H1 (cell line): ENCODE measurements around the gene CCNY. TPM values are rescaled to one million over a fixed set of nuclear protein-coding genes. Genes with fewer than 3 reads are reported as not detected.

Experiments
- CTCF ChIA-PET: fragments of 300-600 bp; sonication (Branson Sonifier 250); formaldehyde crosslinking; loops from one replicate; lab custom pipeline; 2021; ENCODE audit not compliant: partially characterized antibody; lab: Charles Lee
- POLR2A ChIA-PET: fragments of 300-600 bp; sonication (Branson Sonifier 250); formaldehyde crosslinking; loops from one replicate; lab custom pipeline; 2021; ENCODE audit warnings: inconsistent platforms; ENCODE audit not compliant: partially characterized antibody; lab: Charles Lee
- DNase-seq, 2 experiments: peaks; one replicate each; pipeline versions ENCODE4 v3.0.0 to v3.0.0-alpha.2; 2010 to 2022; ENCODE audit warnings: low spot score in 2 of 2, low read depth in 1 of 2, mixed read lengths in 1 of 2
- FAIRE-seq: peaks from 2 replicates; lab custom pipeline; 2011; peaks lifted over from hg19 to GRCh38; lab: Jason Lieb, UNC
- H2AFZ ChIP-seq: 2 replicates; pipeline ENCODE4 v1.8.1; 2012; ENCODE audit warnings: low read length, inconsistent platforms
- H2AK5ac ChIP-seq: 2 replicates; pipeline ENCODE4 v1.6.1; 2013; ENCODE audit warnings: low read depth, low read length
- H2BK120ac ChIP-seq: replicated peaks from 2 replicates; pipeline ENCODE3; 2013; ENCODE audit warnings: low read depth, low read length, inconsistent platforms
- H2BK12ac ChIP-seq: 2 replicates; pipeline ENCODE4 v1.6.1; 2013; ENCODE audit warnings: low read depth, low read length
- H2BK15ac ChIP-seq: 2 replicates; pipeline ENCODE4 v1.6.1; 2013; ENCODE audit warnings: low read length
- H2BK20ac ChIP-seq: 2 replicates; pipeline ENCODE4 v1.6.1; 2013; ENCODE audit warnings: low read length
- H2BK5ac ChIP-seq: 2 replicates; pipeline ENCODE4 v1.6.1; 2013; ENCODE audit warnings: low read depth, low read length
- H3K14ac ChIP-seq: 2 replicates; pipeline ENCODE4 v1.6.1; 2013; ENCODE audit warnings: inconsistent platforms; ENCODE audit not compliant: insufficient read length
- H3K18ac ChIP-seq: 2 replicates; pipeline ENCODE4 v1.6.1; 2013; ENCODE audit warnings: low read length; ENCODE audit errors: extremely low read depth
- H3K23ac ChIP-seq: 2 replicates; pipeline ENCODE4 v1.6.1; 2013; ENCODE audit warnings: inconsistent platforms; ENCODE audit not compliant: insufficient read length
- H3K23me2 ChIP-seq: 2 replicates; pipeline ENCODE4 v1.6.1; 2013; ENCODE audit warnings: low read depth, low read length
- H3K27ac ChIP-seq: 2 replicates; pipeline ENCODE4 v1.6.1; 2011; ENCODE audit warnings: low read depth, low read length, inconsistent platforms
- H3K27me3 ChIP-seq, 4 experiments: replicated peaks in 1 of 4; 1 replicate in 1 of 4; 2 replicates in 3 of 4; pipeline versions ENCODE4 v1.6.1 to v1.8.1; 2011 to 2013; ENCODE audit warnings: low read length in 3 of 4, mild to moderate bottlenecking in 3 of 4, inconsistent platforms in 2 of 4, mixed read lengths in 2 of 4, moderate library complexity in 1 of 4; ENCODE audit not compliant: control insufficient read depth in 3 of 4, insufficient read depth in 3 of 4; ENCODE audit errors: extremely low read depth in 1 of 4
- H3K36me3 ChIP-seq, 4 experiments: 2 replicates each; pipeline versions ENCODE4 v1.6.1 to v1.8.1; 2011 to 2013; ENCODE audit warnings: mild to moderate bottlenecking in 4 of 4, low read length in 3 of 4, moderate library complexity in 2 of 4, control low read depth in 1 of 4, inconsistent platforms in 1 of 4; ENCODE audit not compliant: insufficient read depth in 4 of 4, control insufficient read depth in 2 of 4
- H3K4ac ChIP-seq: replicated peaks from 2 replicates; pipeline ENCODE3; 2013; ENCODE audit warnings: low read length, low read depth, mixed read lengths, inconsistent platforms; ENCODE audit not compliant: insufficient read length
- H3K4me1 ChIP-seq, 4 experiments: replicated peaks in 1 of 4; 1 replicate in 1 of 4; 2 replicates in 3 of 4; pipeline versions ENCODE4 v1.6.1 to v1.8.1; 2011 to 2013; ENCODE audit warnings: low read length in 3 of 4, inconsistent platforms in 2 of 4, mixed read lengths in 1 of 4; ENCODE audit not compliant: insufficient read depth in 4 of 4, control insufficient read depth in 3 of 4
- H3K4me2 ChIP-seq, 2 experiments: 2 replicates each; pipeline versions ENCODE4 v1.6.1 to v1.8.1; 2011 to 2013; ENCODE audit warnings: low read depth in 2 of 2, low read length in 2 of 2, control low read depth in 1 of 2, inconsistent platforms in 1 of 2, mild to moderate bottlenecking in 1 of 2; ENCODE audit not compliant: insufficient read depth in 1 of 2
- H3K4me3 ChIP-seq, 4 experiments: fragments of 200-600, 300-600 bp in 1 of 4; sonication (generic), shearing (Covaris generic), sonication (Bioruptor Twin) in 1 of 4; 2 replicates each; pipeline versions ENCODE4 v1.5.1 to v1.8.1; 2011 to 2016; ENCODE audit warnings: low read length in 4 of 4, low read depth in 3 of 4, control low read depth in 2 of 4, inconsistent platforms in 2 of 4, mild to moderate bottlenecking in 2 of 4, mixed read lengths in 1 of 4, moderate library complexity in 1 of 4; ENCODE audit not compliant: insufficient read depth in 2 of 4; ENCODE audit errors: extremely low read depth in 1 of 4
- H3K56ac ChIP-seq: replicated peaks from 2 replicates; pipeline ENCODE3; 2013; ENCODE audit warnings: low read depth, mild to moderate bottlenecking, mixed read lengths, low read length, inconsistent platforms; ENCODE audit not compliant: insufficient read length
- H3K79me1 ChIP-seq: 2 replicates; pipeline ENCODE4 v1.6.1; 2013; ENCODE audit warnings: low read depth, low read length, control low read depth
- H3K79me2 ChIP-seq, 2 experiments: 2 replicates each; pipeline versions ENCODE4 v1.6.1 to v1.8.1; 2012 to 2013; ENCODE audit warnings: low read length in 2 of 2, mild to moderate bottlenecking in 2 of 2, inconsistent platforms in 1 of 2; ENCODE audit not compliant: insufficient read depth in 2 of 2, control insufficient read depth in 1 of 2
- H3K9ac ChIP-seq, 4 experiments: replicated peaks in 1 of 4; 1 replicate in 1 of 4; 2 replicates in 3 of 4; pipeline versions ENCODE4 v1.6.1 to v1.8.1; 2011 to 2013; ENCODE audit warnings: low read depth in 3 of 4, low read length in 3 of 4, control low read depth in 2 of 4, mild to moderate bottlenecking in 2 of 4, moderate library complexity in 2 of 4, inconsistent platforms in 1 of 4; ENCODE audit errors: extremely low read depth in 1 of 4
- H3K9me3 ChIP-seq, 2 experiments: 2 replicates each; pipeline versions ENCODE4 v1.6.1 to v1.8.1; 2012 to 2013; ENCODE audit warnings: mild to moderate bottlenecking in 2 of 2, moderate library complexity in 2 of 2, control low read depth in 1 of 2, inconsistent platforms in 1 of 2, low read depth in 1 of 2, low read length in 1 of 2, mixed read lengths in 1 of 2; ENCODE audit not compliant: insufficient read depth in 2 of 2
- H4K20me1 ChIP-seq, 2 experiments: replicated peaks in 1 of 2; 2 replicates each; pipeline versions ENCODE3 to v1.8.1; 2011 to 2013; ENCODE audit warnings: inconsistent platforms in 2 of 2, low read length in 2 of 2, mild to moderate bottlenecking in 1 of 2; ENCODE audit not compliant: insufficient read depth in 2 of 2, control insufficient read depth in 1 of 2
- H4K5ac ChIP-seq: 2 replicates; pipeline ENCODE4 v1.6.1; 2013; ENCODE audit warnings: low read length, low read depth, mixed read lengths, inconsistent platforms; ENCODE audit not compliant: insufficient read length
- H4K8ac ChIP-seq: 2 replicates; pipeline ENCODE4 v1.8.0; 2013; ENCODE audit warnings: mild to moderate bottlenecking, moderate library complexity, low read length, inconsistent platforms; ENCODE audit not compliant: insufficient read depth; ENCODE audit errors: extremely low read depth
- H4K91ac ChIP-seq: replicated peaks from 2 replicates; pipeline ENCODE3; 2013; ENCODE audit warnings: low read length, mixed read lengths, inconsistent platforms; ENCODE audit not compliant: insufficient read length
- ASH2L ChIP-seq: fragments of 200-600, 300-600 bp; sonication (generic); IDR thresholded peaks from one replicate; pipeline ENCODE4 v1.7.1; 2017; ENCODE audit warnings: low read length
- ATF3 ChIP-seq: IDR thresholded peaks from 2 replicates; pipeline ENCODE4 v1.6.1; 2011; ENCODE audit warnings: low read depth, mild to moderate bottlenecking, low read length; ENCODE audit not compliant: insufficient read depth
- CBX8 ChIP-seq: fragments of 300-800, 300-1000 bp; sonication (generic); IDR thresholded peaks from 2 replicates; pipeline ENCODE4 v1.7.1; 2016; ENCODE audit warnings: low read depth, low read length, borderline replicate concordance
- GABPA ChIP-seq: IDR thresholded peaks from 2 replicates; pipeline ENCODE4 v1.6.1; 2011; ENCODE audit warnings: mild to moderate bottlenecking, low read length, moderate library complexity, borderline replicate concordance; ENCODE audit not compliant: insufficient read depth
- JUND ChIP-seq: IDR thresholded peaks from 2 replicates; pipeline ENCODE4 v1.6.1; 2011; ENCODE audit warnings: mild to moderate bottlenecking, improper control_type of control experiment, low read length
- NANOG ChIP-seq: IDR thresholded peaks from 2 replicates; pipeline ENCODE4 v1.6.1; 2011; ENCODE audit warnings: low read length, low read depth, mild to moderate bottlenecking, inconsistent platforms; ENCODE audit not compliant: insufficient read depth, poor library complexity, severe bottlenecking
- RNF2 ChIP-seq: fragments of 200-900, 300-1000 bp; sonication (generic); IDR thresholded peaks from 2 replicates; pipeline ENCODE4 v1.7.1; 2016; ENCODE audit warnings: borderline replicate concordance, low read depth, mild to moderate bottlenecking, antibody characterized with exemption, low read length; ENCODE audit not compliant: poor library complexity, severe bottlenecking; ENCODE audit errors: missing control alignments
- SP4 ChIP-seq: IDR thresholded peaks from 2 replicates; pipeline ENCODE4 v1.6.1; 2012; ENCODE audit warnings: low read length, inconsistent platforms
- SUZ12 ChIP-seq: fragments of 200-600 bp; sonication (generic); IDR thresholded peaks from 2 replicates; pipeline ENCODE4 v1.6.1; 2012; ENCODE audit warnings: mild to moderate bottlenecking, inconsistent platforms, low read length, moderate library complexity, mixed read lengths
- TCF12 ChIP-seq: IDR thresholded peaks from 2 replicates; pipeline ENCODE4 v1.6.1; 2011; ENCODE audit warnings: low read depth, mild to moderate bottlenecking, low read length
- TEAD4 ChIP-seq: IDR thresholded peaks from 2 replicates; pipeline ENCODE4 v1.6.1; 2012; ENCODE audit warnings: low read depth, low read length, inconsistent platforms, mixed read lengths
- WGBS, 2 experiments: shearing (Covaris generic) in 1 of 2; methylation state at CpG; one replicate each; pipeline versions ENCODE4 v1.1.6 to v1.1.7; 2013 to 2015; ENCODE audit warnings: low lambda C conversion rate in 2 of 2, mixed read lengths in 2 of 2, inconsistent platforms in 1 of 2, low coverage in 1 of 2, missing lambda C conversion rate in 1 of 2; ENCODE audit not compliant: insufficient replicate concordance in 2 of 2, insufficient coverage in 1 of 2, insufficient read length in 1 of 2; ENCODE audit errors: extremely low coverage in 1 of 2, missing lambda C conversion rate in 1 of 2; 5-methylcytosine and 5-hydroxymethylcytosine counted together
- polyA plus RNA-seq, 7 experiments: library from polyadenylated mRNA; depleted of rRNA in 3 of 7; stranded (reverse) in 5 of 7; unstranded in 2 of 7; fragments of >200 nt in 5 of 7; fragments of 200-250 nt in 2 of 7; gene quantifications; 1 replicate in 5 of 7; 2 replicates in 1 of 7; 4 replicates in 1 of 7; pipeline versions ENCODE4 v1.2.1 to v1.2.3, GENCODE V29; 2011 to 2013; ENCODE audit warnings: missing spikeins in 2 of 7, mixed read lengths in 2 of 7
- total RNA-seq: library from RNA; stranded (reverse); fragmentation: NEBNext Ultra II Directional; extraction: Animal tissue kit (Norgen Biotek cat#: 25700); gene quantifications from 2 replicates; pipeline ENCODE4 v1.2.1, GENCODE V29; 2021

Gene CCNY
- total and polyA plus RNA-seq, 2 of the 8 experiments (the other 6 are each of a cell fraction or from before 2014, with no cell fraction given): 25.3 to 68.2 TPM

DNA sequence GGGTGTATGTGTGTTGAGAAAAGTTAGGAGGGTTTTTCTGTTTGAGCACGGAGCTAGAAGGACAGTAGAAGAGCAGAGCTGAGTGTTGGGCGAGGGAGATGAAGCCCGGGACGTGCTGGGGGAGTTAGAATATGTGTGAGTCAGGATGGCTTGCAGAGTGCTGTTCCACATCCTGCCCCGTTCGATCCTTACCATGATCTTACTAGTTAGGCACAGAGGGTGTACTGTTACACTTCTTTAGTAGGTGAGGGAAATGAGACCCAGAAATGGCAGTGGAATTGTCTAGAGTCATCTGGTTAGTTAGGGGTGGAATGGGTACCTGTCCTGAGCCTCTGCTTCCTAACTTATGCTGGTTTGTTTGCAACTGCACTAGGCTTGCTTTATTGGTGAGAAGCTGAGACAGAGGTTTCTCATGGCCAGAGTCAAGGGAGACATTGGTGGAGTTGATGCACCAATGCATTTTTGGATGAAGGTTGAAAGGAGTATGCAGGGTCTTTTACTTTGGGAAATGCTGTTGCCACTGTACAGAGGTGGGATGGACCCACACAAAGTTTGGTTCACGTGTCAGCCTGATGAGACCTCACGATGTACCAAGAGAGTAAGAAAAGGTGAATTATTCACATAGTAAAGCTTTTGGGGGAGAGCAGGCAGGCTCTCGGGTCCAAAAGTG, 42.4 kb downstream of the CCNY start:
- no peak overlapping the region for H2BK120ac ChIP-seq
- H4K91ac ChIP-seq: no peak overlapping the region
- DNase-seq: peak in 1 of 2 experiments; percentile 41
- H2BK5ac ChIP-seq: peak overlapping the region; percentile 27; the same call in 1 of the 2 replicates
- H3K14ac ChIP-seq: no peak overlapping the region
- no peak overlapping the region for H3K23ac ChIP-seq
- no peak overlapping the region for H3K27ac ChIP-seq
- no peak overlapping the region for H4K8ac ChIP-seq
- peaks cover 4 to 10% (median 6%) of the 10 kb centered on the region in 4 experiments; a peak in 6 of 7 replicates for H3K4me1 ChIP-seq
- no peak overlapping the region for H4K5ac ChIP-seq
- no peak overlapping the region for H3K18ac ChIP-seq
- H2BK20ac ChIP-seq: no peak overlapping the region
- no peak overlapping the region; the same call in 1 of the 2 replicates for H2BK15ac ChIP-seq
- no peak overlapping the region; a peak in 1 of 7 replicates for H3K9ac ChIP-seq
- ChIA-PET CTCF (interaction anchor here (0.7 to 2.3 kb wide), 7 partner anchors 8 to 185 kb away, joined by 3 to 11 read pairs (median 5); no protein-coding TSS in a partner anchor), POLR2A (interaction anchor here (0.6 kb wide), 1 partner anchor 375 kb away, joined by 4 read pairs; no protein-coding TSS in a partner anchor)
- peaks cover 3 to 15% of the 10 kb centered on the region in 2 experiments for H4K20me1 ChIP-seq
- H2AK5ac ChIP-seq: no peak overlapping the region
- H2BK12ac ChIP-seq: peak overlapping the region; percentile 78; the same call in 1 of the 2 replicates
- no peaks in the 10 kb centered on the region for H3K36me3 ChIP-seq
- H3K79me2 ChIP-seq: peaks cover 7 to 87% of the 10 kb centered on the region in 2 experiments
- H3K56ac ChIP-seq: no peak overlapping the region
- no peaks in the 10 kb centered on the region for H3K27me3 ChIP-seq
- H3K4ac ChIP-seq: no peak overlapping the region
- H3K79me1 ChIP-seq: peaks cover 13% of the 10 kb centered on the region; the same call in 1 of the 2 replicates
- no peak overlapping the region for H3K4me3 ChIP-seq
- 84% methylated on average over 9 of the region's 9 CpGs; no CpG with 5 or more reads in 1 of the 2 experiments for WGBS, 2 experiments
- FAIRE-seq: no peak
- H2AFZ ChIP-seq: no peak overlapping the region
- H3K23me2 ChIP-seq: no peaks in the 10 kb centered on the region
- no peaks in the 10 kb centered on the region for H3K9me3 ChIP-seq
- peak overlapping the region in 1 of 2 experiments; percentile 35; a peak in 2 of 4 replicates for H3K4me2 ChIP-seq
- TF ChIP-seq TEAD4: no peak
- no peak for TF ChIP-seq SUZ12
- no peak for TF ChIP-seq ASH2L
- no peak for TF ChIP-seq CBX8
- TF ChIP-seq ATF3: no peak
- no peak for TF ChIP-seq GABPA
- no peak for TF ChIP-seq NANOG
- TF ChIP-seq SP4: no peak
- no peak for TF ChIP-seq TCF12
- TF ChIP-seq JUND: no peak
- TF ChIP-seq RNF2: no peak
